COR-L47 (cell line): ENCODE measurements around the gene ARNT2.
A peak's percentile ranks its signal among the peaks of the same experiment; 100 is the strongest.

Experiments
- DNase-seq: peaks from one replicate; lab custom pipeline; 2025; lab: John Stamatoyannopoulos, UW

ARNT2 gene

DNA sequence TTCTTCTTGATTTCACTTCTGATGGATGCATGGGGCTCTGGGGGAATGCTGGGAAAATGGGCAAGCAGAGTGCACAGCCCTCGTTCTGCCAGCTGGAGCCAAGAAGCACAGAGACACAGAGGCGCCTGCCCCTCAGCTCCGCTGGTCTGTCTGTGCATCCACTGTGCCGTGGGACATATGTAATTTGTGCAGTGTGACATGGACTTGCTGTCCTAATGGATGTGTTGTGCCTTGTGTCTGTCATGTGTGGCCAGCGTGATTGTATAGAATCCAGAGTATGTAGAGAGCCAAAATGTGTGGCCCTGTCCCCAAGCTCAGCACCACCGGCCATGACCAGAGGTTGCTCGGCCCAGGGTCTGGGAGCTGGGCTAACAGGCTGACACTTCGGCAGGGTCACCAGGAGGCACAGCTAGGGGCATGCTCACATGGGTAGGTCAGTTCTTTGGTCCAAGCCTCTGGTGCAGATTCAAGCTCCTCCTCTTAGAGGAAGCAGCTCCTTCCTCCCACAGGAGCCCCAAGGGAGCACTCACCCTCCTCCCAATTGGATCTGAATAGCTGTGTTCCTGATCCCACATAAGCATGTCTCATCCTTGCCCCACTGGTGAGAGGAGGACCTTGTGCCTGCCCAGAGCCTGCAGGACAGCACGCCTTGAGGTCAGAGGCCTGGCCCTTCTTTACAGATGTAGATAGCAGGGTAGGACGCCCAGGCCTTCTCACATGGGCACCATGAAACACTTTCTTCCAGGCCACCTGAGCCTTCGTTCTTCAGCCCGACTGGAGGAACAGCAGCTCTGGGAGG is 190.1 kb downstream of the ARNT2 start:
- DNase-seq = no peak

DNA sequence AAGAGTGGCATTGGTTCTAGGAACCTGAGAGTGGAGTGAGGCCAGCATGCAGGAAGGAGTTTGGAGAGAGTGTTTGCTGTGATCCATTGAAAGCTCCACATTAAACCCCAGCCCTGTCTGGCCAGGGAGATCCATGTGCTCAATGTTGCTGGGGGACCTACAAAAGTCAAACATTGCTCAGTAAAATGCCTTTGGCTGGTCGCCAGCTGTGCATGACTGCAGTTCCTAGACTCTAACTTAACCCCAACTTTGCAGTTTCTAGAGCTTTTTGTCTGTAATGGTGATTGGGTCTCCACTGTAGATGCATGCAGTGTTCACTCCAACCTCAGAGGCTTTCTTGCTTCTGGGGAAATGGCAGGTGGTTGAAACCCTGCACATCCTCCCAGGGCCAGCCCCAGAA is 191.2 kb downstream of the ARNT2 start:
- DNase-seq = no peak

DNA sequence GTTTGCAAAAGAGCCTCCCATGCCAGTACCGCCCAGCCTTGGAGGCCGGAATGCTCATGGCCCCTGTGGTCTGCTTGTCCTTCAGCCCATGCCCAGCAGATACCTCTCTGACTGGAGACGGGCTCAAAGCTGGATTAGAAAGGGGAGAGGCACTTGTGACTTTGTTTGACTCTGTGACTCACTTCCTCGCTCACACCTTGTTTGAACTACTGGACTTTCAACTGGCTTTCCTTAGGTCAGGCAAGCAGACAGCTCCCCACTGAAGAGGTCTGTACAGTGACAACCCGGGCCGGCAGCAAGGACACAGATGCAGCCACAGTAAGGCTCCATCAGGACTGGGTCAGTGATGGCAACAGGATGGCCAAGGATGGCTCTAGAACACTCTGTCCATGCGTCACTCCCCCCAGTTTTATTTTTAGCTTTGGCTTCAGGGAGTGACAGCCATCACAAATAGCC is 192.4 kb downstream of the ARNT2 start:
- no peak for DNase-seq

DNA sequence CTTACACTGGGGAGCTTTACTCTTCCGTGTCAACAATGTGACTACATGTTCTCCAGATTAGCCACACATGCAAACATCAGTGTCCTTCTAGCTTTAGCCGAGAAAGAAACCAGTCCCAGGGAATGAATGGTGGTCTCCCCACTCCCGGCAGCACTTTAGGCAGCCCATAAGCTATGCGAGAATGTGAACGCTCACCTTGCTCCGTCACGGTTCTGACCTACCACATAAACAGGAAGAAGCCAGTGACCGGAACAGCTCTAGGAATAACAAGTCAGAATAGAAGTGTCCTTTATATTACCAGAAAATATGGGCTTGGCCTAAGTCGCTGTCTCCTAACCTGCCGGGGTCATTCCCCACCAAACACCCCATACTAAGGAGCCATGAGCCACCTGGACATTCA is 192.9 kb downstream of the ARNT2 start:
- no peak for DNase-seq

DNA sequence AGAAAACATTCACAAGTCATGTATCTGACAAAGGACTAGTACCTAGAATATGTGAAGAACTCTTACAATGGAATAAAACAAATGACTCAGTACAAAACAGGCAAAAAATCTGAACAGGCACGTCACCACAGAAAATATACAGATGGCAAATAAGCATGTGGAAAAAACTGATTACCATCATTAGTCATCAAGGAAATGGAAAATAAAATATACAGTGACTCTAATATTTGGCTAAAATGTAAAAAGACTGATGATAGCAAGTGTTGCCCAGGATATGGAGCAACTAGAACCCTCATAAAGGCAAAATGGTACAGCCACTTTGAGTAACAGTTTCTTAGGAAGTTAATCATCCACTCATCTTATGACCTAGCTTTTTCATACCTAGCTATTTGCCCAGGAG is 195.2 kb downstream of the ARNT2 start:
- DNase-seq = no peak

DNA sequence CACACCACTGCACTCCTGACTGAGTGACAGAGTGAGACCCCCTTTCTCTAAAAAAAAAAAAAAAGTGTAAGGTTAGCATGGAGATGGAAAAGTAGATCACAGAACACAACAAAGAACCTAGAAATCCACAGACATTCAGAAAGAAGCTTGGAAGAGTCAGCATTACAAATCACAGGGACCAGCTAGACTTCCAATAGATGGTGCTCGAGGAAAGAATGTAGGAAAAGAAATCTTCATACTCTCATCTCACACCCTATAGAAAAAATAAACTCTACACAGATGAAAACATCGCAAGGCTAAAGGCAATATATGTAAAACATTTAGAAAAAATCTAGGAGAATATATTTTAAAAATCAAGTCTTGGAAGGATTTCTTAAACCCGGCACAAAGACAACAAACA is 196.4 kb downstream of the ARNT2 start:
- DNase-seq = no peak

DNA sequence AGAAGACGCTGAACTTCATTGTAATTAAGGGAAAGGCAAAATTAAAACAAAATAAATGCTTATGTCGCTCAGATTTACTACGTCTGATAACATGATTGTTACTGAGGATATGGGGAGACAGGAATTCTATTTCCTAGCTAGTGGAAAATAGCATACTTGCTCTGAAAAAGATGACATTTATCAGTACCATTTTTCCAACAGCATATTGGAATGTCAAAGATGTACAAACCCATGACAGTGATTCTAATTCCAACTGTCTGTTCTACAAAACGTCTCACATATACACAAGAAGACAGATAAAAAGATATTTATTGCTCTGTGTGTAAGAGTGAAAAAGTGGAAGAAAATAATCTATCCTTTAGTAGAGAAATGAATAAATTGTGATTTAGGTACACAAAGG is 197.1 kb downstream of the ARNT2 start:
- DNase-seq = no peak

DNA sequence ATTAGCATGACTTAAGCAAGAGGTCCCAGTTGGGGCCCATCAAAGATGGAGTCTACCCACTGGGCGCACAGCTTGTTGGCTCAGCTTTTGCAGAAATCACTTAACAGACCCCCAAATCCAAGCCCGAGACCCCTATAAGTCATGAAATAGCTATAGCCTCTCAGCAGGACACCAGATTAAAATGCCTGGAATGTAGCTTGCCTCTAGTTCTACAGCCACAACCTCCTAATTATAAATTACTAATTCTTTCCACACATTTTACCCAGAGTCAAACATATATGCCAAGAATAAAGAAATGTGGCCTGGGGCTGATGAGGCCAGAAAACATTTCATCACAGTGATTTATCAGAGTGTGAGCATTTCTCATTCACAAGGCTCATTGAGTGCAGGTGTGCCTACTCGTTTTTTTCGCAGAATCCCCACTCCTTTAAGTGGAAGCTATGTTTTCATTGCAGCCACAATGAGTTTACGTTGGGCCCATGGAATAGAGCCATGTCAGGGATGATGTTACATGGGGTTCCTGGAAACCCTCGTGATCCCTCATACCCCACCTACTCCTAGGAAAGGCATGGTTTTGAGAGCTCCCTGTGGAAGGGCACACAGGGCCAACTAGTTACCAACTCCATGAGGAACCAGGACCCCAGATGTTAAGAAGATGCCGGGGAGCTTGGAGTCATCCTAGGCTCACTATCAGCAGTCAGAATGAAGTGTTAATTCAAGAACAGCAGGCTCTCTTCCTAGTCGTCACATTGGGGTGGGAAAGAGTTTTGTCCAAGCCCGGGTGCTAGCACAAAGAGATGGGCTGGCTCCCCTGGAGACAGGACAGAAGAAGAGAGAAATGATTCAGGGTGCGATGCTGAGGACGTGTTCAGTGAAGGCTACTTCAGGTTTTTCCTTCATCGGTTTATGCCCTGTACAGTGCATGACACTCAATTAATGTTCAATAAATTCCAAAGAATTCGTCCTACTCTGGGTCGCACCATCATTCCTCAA is 200.7 kb downstream of the ARNT2 start:
- no peak for DNase-seq

DNA sequence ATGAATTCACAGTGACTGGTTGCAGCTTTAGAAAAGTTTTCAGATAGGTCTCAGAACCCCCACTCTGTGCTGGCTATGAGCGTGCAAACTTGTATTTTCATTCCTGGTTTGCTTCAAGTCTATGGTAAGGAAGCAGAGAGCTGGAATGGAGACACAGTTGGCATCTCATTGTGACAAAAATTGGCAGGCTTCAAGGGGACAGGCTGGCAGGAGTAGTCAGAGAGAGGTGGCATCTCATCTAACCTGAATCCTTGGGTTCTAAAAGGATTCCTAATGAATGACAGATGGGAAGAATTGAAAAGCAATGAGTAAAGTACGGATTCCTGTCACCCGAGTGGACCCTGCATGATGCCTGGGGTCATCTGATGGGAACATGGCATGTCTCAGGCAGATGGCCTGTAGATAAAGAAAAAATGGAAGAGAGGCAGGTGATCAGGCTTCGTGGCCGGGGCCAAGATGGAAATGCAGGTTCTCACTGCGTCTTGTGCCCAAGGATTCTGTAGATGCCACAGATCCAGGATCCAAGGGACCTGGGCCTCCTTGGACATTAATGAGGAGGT is 201.5 kb downstream of the ARNT2 start:
- DNase-seq = no peak

DNA sequence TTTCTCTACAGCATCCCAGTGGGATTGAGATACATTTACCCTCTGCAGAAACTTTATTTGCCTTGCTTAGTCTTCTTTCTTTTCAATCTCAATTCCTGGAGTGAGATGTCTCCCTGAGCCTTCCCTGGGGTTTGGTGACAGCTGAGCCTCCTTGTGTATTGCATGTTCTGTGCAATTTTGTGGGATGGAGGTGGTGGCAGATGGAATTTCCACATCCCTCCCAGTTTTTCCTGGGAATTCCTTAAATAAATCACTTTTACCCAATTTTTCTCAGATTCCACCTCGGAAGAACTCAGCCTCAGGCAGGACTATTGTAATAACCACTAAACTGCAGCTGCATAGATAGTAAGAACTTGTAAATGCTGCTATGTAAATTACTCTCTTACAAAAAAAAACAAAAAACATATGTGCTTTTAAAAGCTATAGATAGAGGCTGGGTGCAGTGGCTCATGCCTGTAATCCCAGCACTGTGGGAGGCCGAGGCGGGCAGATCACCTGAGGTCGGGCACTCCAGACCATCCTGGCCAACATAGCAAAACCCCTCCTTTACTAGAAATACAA is 202.4 kb downstream of the ARNT2 start:
- no peak for DNase-seq

DNA sequence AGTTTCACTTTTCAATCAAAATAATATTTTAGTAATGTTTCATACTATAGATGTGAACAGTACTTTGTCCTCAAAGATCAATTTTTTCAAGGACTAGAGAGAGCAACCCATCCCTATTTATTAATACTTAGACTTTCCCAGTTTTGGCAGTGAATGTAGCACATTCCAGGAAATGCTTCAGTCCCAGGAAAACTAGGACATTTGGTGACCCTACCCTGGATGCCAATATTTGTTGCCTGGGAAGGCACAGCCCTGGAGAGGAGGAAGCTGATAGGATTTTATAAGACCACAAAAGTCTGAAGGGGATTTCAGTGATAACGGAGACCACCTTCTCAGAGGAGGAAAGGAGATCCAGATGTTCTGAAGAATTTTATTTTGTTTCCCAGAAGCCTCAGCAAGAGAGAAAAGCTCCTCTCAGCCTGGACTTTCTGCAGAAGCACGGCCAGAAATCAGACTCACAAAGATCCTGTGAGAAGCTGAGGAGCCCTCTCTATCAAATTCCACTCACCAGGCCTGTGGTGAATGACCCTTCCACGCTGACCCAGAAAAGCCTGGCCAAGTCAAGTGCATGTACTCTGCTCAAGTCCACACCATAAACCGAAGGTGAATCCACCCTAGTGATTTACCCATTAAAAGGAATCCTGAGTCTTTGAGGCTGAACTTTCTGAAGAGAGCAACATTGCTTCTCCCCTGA is 203.3 kb downstream of the ARNT2 start:
- DNase-seq = no peak

DNA sequence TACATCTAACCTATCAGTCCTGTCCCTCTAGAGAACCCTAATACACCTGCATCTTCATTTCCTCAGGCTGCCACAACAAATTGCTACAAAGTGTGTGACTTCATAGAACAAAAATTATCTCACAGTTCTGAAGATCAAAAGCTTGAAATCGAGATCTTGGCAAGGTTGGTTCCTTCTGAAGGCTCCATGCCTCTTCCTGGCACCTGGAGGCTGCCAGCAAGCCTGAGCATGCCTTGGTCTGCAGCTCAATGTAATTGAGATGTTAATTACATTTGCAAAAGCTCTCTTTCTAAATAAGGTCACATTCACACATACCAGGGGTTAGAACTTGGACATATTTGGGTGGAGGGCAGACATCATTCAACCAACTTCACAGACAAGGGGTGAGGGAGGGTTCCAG is 204.5 kb downstream of the ARNT2 start:
- peak; percentile 54 for DNase-seq

DNA sequence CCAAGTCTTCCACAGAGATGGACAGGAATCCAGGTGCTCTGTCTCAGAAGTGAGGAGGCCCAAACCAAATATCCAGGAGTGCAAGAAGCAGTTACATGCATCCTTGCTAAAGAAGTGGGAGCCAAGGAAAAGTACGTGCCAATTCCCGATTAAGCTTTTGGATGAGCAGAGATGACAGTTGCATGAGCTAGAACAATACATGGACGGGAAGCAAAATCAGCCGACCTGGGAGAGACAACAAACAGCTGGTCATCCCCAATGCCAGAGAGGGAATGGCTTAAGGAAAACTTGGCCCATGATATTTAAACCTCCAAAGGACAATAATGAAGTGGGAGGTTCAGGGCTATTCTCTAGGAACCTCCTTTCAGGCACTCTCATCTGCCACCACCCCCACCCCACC is 204.9 kb downstream of the ARNT2 start:
- DNase-seq = peak; percentile 28

DNA sequence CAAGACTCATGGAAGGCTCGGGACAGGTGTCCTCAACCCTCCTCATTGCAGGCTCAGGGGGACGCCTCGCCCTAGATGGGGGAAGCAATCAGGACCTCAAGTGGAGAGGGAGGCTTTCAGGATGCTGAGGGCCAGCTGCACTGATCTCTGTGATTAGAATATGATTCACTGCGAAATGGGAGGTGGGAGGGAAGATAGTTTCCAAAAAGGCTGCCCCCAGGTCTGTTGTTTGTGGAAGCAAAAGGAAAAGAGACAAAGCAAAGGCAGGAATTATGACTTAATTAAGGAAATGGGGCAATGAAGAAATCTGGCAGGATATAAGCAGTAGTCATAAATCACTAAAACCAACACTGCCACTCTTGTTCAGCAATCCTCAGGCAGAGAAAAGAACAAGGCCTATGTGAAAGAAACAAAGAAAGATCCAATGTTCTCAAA is 205.3 kb downstream of the ARNT2 start:
- peak; percentile 61 for DNase-seq

DNA sequence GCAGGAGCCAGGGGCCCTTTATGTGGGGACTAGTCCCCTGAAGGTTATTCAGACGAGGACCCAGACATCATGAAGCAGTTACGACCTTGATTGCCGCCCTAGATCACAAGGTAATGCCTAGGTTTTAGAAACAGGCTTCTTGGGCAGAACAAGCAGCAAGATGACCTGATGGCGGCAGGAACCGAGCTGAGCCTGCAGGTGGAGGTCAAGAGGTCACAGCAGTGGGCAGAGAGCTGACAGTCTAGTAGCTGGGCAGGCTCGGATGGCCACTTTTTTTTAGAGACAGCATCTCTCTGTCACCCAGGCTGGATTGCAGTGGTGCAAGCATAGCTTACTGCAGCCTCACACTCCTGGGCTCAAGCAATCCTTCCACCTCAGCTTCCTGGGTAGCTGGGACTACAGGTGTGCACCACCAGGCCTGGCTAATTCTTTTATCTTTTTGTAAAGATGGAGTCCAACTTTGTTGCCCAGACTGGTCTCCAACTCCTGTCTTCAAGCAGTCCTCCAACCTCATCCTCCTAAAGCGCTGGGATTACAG is 207.4 kb downstream of the ARNT2 start:
- DNase-seq = no peak

DNA sequence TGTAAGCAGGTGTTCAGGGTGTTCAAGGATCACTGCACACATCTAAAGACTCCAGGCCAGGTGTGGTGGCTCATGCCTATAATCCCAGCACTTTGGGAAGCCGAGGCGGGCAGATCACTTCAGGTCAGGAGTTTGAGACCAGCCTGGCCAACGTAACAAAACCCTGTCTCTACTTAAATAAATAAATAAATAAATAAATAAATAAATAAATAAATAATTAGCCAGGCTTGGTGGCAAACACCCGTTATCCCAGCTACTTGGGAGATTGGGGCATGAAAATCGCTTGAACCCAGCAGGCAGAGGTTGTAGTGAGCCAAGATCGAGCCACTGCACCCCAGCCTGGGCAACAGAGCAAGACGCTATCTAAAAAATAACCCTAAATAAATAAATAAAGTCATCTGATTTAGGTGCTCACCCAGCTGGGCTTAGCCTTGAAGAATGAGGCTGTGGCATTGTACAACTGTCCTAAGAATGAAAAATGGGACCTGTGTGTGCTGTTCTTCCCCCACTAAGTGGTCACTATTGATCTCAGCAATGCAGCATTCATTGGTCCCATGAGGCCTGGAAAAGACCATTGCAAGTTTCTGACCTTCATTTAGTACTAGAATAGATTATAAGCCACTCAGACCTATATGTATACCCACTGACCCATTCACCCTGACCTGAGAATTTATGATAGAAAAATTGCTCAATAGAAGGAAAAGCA is 208.1 kb downstream of the ARNT2 start:
- no peak for DNase-seq

DNA sequence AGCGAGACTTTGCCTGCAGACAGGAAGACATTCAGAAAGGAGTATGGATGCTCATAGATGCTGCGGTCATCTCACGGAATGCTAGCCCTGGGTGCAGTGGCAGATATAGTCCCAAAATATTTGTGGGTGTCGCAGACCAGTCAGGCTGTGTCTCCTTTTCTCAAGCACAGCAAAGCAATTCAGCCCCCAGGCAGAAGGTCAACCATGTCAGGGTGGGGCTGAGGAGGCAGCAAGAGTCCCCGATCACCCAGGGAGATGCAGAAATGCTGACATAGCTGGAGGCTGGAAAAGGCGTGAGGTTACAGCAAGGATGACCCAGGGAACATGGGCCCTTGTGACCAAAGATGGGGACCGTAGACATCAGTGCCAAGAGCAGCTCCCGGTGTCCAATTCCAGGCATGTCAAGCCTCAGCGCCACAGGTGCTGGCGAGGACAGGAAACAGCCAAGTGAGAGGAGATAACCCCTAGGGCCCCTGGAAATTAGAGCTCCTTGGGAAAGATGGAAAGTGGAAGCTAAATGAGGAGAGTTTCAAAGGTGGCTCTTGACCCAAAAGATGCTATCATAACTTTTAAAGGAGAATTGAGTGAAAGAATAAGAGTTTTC is 209.7 kb downstream of the ARNT2 start:
- no peak for DNase-seq

DNA sequence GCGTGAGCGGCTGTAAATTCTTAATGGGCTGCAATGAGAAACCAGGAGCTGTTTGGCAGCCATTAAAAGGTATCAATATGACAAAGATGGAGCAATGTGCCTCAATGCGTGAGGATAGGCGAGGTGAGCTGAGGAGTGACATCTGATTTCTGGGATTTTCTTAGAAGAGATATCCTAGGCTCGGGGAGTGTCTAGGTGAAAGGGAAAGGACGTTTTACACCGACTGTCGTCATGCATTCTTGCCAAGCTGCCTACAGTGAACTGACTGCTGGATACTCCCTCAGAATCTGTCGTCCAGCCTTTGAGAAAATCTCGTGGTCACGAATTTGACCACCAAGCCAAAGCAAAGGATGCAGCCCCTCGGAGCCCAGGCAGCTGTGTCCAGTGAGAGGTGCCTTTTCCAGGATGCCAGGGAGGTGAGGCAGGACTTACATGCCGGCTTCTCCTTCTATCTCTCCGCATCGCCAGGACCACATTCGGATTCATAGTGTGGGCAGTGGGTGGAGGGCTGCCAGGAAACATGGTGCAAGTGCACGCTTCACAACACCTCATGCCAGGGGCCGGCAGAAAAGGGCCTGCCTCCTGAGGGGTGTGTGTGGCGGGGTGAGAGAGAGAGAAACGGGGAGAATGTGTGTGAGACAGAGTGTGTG is 210.7 kb downstream of the ARNT2 start:
- no peak for DNase-seq

DNA sequence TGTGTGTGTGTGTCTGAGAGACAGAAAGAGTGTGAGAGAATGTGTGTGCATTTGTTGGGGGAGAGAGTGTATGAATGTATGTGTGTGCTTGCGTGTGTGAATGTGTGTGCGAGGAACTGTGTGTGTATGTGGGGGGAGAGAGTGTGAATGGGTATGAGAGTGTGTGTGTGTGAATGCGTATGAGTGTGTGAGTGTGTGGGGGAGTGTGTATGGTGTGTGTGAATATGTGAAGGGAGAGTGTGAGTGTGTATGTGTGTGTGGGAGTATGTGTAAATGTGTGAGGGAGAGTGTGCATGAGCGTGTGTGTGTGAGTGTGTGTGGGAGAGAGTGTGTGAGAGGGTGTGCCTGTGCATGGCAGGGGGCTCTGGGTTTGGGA is 211.2 kb downstream of the ARNT2 start:
- no peak for DNase-seq
